Measurements from ENCODE around the gene LAMA2.

DNA sequence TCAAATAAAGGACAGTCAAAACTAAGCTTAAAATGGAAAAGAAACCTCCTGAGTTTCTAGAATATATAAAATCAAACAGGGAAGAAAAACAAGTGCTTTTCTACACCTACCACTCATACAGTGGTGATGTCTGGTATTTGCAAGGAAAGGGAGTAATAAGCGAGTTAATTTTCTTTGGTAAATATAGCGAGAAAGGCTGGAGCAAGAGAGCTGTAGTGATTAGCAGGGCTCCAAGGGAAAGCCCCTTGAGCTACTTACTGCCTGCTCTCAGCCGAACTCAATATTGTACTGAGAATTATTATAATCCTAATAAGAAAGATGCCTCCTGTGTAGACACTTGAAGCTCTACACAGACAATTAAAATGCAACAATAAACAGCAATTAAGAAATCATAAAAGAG lies 296.3 kb downstream of the LAMA2 start:
- TF ChIP-seq CEBPB (IDR thresholded peaks at IDR 0.05), result no peak
- no peak for TF ChIP-seq EGR1 (IDR thresholded peaks at IDR 0.05)
- no peak for TF ChIP-seq RAD21 (IDR thresholded peaks at IDR 0.05; ENCODE audit: low read depth)
- no peak for TF ChIP-seq CREB1 (IDR thresholded peaks at IDR 0.05; ENCODE audit: low read depth)
